Measurements from ENCODE around the gene IKBKE.

Gene IKBKE

GRCh38 chr1:206453111-206453510 lies 17.2 kb upstream of the IKBKE start:
- Histone ChIP-seq H3K27ac (ENCODE audit: low read length) (no peak overlapping the region), H3K9me3 (ENCODE audit: control insufficient read depth, insufficient read depth, low read length) (no peaks in the 10 kb centered on the region), H3K36me3 (ENCODE audit: control insufficient read depth, insufficient read depth, low read length) (peaks cover 5% of the 10 kb centered on the region; the same call in 1 of the 2 replicates), H3K4me3 (ENCODE audit: low read length) (no peak overlapping the region), H3K4me1 (ENCODE audit: control insufficient read depth, insufficient read depth, low read length) (peaks cover 3% of the 10 kb centered on the region; the same call in 1 of the 2 replicates), H3K27me3 (ENCODE audit: control insufficient read depth, insufficient read depth, low read length) (no peaks in the 10 kb centered on the region)
- DNase-seq (ENCODE audit: low read depth, low spot score): no peak
- no CpG with 5 or more reads among the region's 13 CpGs for WGBS (ENCODE audit: insufficient coverage, insufficient read length)

- peaks cover 5% of the 10 kb centered on the region; the same call in 1 of the 2 replicates for H3K36me3 ChIP-seq (ENCODE audit: control insufficient read depth, insufficient read depth, low read length)
- H3K27me3 ChIP-seq (ENCODE audit: control insufficient read depth, insufficient read depth, low read length): no peaks in the 10 kb centered on the region
- no peaks in the 10 kb centered on the region for H3K9me3 ChIP-seq (ENCODE audit: control insufficient read depth, insufficient read depth, low read length)
- peaks cover 3% of the 10 kb centered on the region; the same call in 1 of the 2 replicates for H3K4me1 ChIP-seq (ENCODE audit: control insufficient read depth, insufficient read depth, low read length)
- no peak overlapping the region for H3K27ac ChIP-seq (ENCODE audit: low read length)
- WGBS (ENCODE audit: insufficient coverage, insufficient read length): no CpG with 5 or more reads among the region's 3 CpGs
- no peak overlapping the region for H3K4me3 ChIP-seq (ENCODE audit: low read length)
- no peak for DNase-seq (ENCODE audit: low read depth, low spot score)
Measured at GRCh38 chr1:206455289-206455665, 15.0 kb upstream of the IKBKE start.

GRCh38 chr1:206455666-206456344 lies 14.5 kb upstream of the IKBKE start:
- no peak for DNase-seq (ENCODE audit: low read depth, low spot score)
- H3K4me1 ChIP-seq (ENCODE audit: control insufficient read depth, insufficient read depth, low read length): peaks cover 3% of the 10 kb centered on the region; the same call in 1 of the 2 replicates
- no peak overlapping the region for H3K27ac ChIP-seq (ENCODE audit: low read length)
- H3K36me3 ChIP-seq (ENCODE audit: control insufficient read depth, insufficient read depth, low read length): peaks cover 2% of the 10 kb centered on the region; the same call in 1 of the 2 replicates
- no peaks in the 10 kb centered on the region for H3K9me3 ChIP-seq (ENCODE audit: control insufficient read depth, insufficient read depth, low read length)
- no peaks in the 10 kb centered on the region for H3K27me3 ChIP-seq (ENCODE audit: control insufficient read depth, insufficient read depth, low read length)
- WGBS (ENCODE audit: insufficient coverage, insufficient read length): no CpG with 5 or more reads among the region's 12 CpGs
- no peak overlapping the region for H3K4me3 ChIP-seq (ENCODE audit: low read length)

- Histone ChIP-seq H3K27ac (ENCODE audit: low read length) (no peak overlapping the region), H3K9me3 (ENCODE audit: control insufficient read depth, insufficient read depth, low read length) (no peaks in the 10 kb centered on the region), H3K4me3 (ENCODE audit: low read length) (no peak overlapping the region), H3K27me3 (ENCODE audit: control insufficient read depth, insufficient read depth, low read length) (no peaks in the 10 kb centered on the region), H3K36me3 (ENCODE audit: control insufficient read depth, insufficient read depth, low read length) (peaks cover 5% of the 10 kb centered on the region; the same call in 1 of the 2 replicates), H3K4me1 (ENCODE audit: control insufficient read depth, insufficient read depth, low read length) (peaks cover 3% of the 10 kb centered on the region; the same call in 1 of the 2 replicates)
- DNase-seq (ENCODE audit: low read depth, low spot score): no peak
- no CpG with 5 or more reads among the region's 11 CpGs for WGBS (ENCODE audit: insufficient coverage, insufficient read length)
Measured at GRCh38 chr1:206456577-206457370, 13.5 kb upstream of the IKBKE start.

GRCh38 chr1:206457408-206458120 lies 12.7 kb upstream of the IKBKE start:
- H3K9me3 ChIP-seq (ENCODE audit: control insufficient read depth, insufficient read depth, low read length): no peaks in the 10 kb centered on the region
- H3K27me3 ChIP-seq (ENCODE audit: control insufficient read depth, insufficient read depth, low read length): no peaks in the 10 kb centered on the region
- no peak for DNase-seq (ENCODE audit: low read depth, low spot score)
- H3K27ac ChIP-seq (ENCODE audit: low read length): no peak overlapping the region
- no peak overlapping the region for H3K4me3 ChIP-seq (ENCODE audit: low read length)
- H3K36me3 ChIP-seq (ENCODE audit: control insufficient read depth, insufficient read depth, low read length): peaks cover 5% of the 10 kb centered on the region; the same call in 1 of the 2 replicates
- peaks cover 3% of the 10 kb centered on the region; the same call in 1 of the 2 replicates for H3K4me1 ChIP-seq (ENCODE audit: control insufficient read depth, insufficient read depth, low read length)
- WGBS (ENCODE audit: insufficient coverage, insufficient read length): no CpG with 5 or more reads among the region's 6 CpGs

GRCh38 chr1:206459703-206460102 lies 10.6 kb upstream of the IKBKE start:
- Histone ChIP-seq H3K4me3 (ENCODE audit: low read length) (no peak overlapping the region), H3K27ac (ENCODE audit: low read length) (no peak overlapping the region), H3K9me3 (ENCODE audit: control insufficient read depth, insufficient read depth, low read length) (no peaks in the 10 kb centered on the region), H3K36me3 (ENCODE audit: control insufficient read depth, insufficient read depth, low read length) (peaks cover 3% of the 10 kb centered on the region; the same call in 1 of the 2 replicates), H3K4me1 (ENCODE audit: control insufficient read depth, insufficient read depth, low read length) (no peaks in the 10 kb centered on the region), H3K27me3 (ENCODE audit: control insufficient read depth, insufficient read depth, low read length) (no peaks in the 10 kb centered on the region)
- DNase-seq (ENCODE audit: low read depth, low spot score): no peak
- no CpG with 5 or more reads among the region's 4 CpGs for WGBS (ENCODE audit: insufficient coverage, insufficient read length)

- Histone ChIP-seq H3K9me3 (ENCODE audit: control insufficient read depth, insufficient read depth, low read length) (no peaks in the 10 kb centered on the region), H3K27me3 (ENCODE audit: control insufficient read depth, insufficient read depth, low read length) (no peaks in the 10 kb centered on the region), H3K36me3 (ENCODE audit: control insufficient read depth, insufficient read depth, low read length) (peaks cover 3% of the 10 kb centered on the region; the same call in 1 of the 2 replicates), H3K27ac (ENCODE audit: low read length) (no peak overlapping the region), H3K4me1 (ENCODE audit: control insufficient read depth, insufficient read depth, low read length) (no peaks in the 10 kb centered on the region), H3K4me3 (ENCODE audit: low read length) (no peak overlapping the region)
- whole genome bisulfite sequencing (ENCODE audit: insufficient coverage, insufficient read length): no CpG with 5 or more reads among the region's 17 CpGs
- no peak for DNase-seq (ENCODE audit: low read depth, low spot score)
Measured at GRCh38 chr1:206460836-206461426, 9.3 kb upstream of the IKBKE start.

- H3K36me3 ChIP-seq (ENCODE audit: control insufficient read depth, insufficient read depth, low read length): peaks cover 3% of the 10 kb centered on the region; the same call in 1 of the 2 replicates
- no peaks in the 10 kb centered on the region for H3K27me3 ChIP-seq (ENCODE audit: control insufficient read depth, insufficient read depth, low read length)
- WGBS (ENCODE audit: insufficient coverage, insufficient read length): no CpG with 5 or more reads among the region's 9 CpGs
- H3K4me3 ChIP-seq (ENCODE audit: low read length): no peak overlapping the region
- no peak for DNase-seq (ENCODE audit: low read depth, low spot score)
- peaks cover 2% of the 10 kb centered on the region for H3K4me1 ChIP-seq (ENCODE audit: control insufficient read depth, insufficient read depth, low read length)
- H3K27ac ChIP-seq (ENCODE audit: low read length): no peak overlapping the region
- no peaks in the 10 kb centered on the region for H3K9me3 ChIP-seq (ENCODE audit: control insufficient read depth, insufficient read depth, low read length)
Measured at GRCh38 chr1:206461602-206462455, 8.4 kb upstream of the IKBKE start.

GRCh38 chr1:206463137-206463536 lies 7.1 kb upstream of the IKBKE start:
- H3K4me3 ChIP-seq (ENCODE audit: low read length): no peak overlapping the region
- H3K4me1 ChIP-seq (ENCODE audit: control insufficient read depth, insufficient read depth, low read length): peaks cover 4% of the 10 kb centered on the region
- H3K9me3 ChIP-seq (ENCODE audit: control insufficient read depth, insufficient read depth, low read length): no peaks in the 10 kb centered on the region
- DNase-seq (ENCODE audit: low read depth, low spot score): no peak
- H3K27ac ChIP-seq (ENCODE audit: low read length): no peak overlapping the region
- peaks cover 3% of the 10 kb centered on the region; the same call in 1 of the 2 replicates for H3K36me3 ChIP-seq (ENCODE audit: control insufficient read depth, insufficient read depth, low read length)
- WGBS (ENCODE audit: insufficient coverage, insufficient read length): no CpG with 5 or more reads among the region's 1 CpG
- H3K27me3 ChIP-seq (ENCODE audit: control insufficient read depth, insufficient read depth, low read length): no peaks in the 10 kb centered on the region
